ENCODE results near the gene RECK.

The RECK gene

GRCh38 chr9:36034234-36034633 is 2.5 kb upstream of the RECK start:
- no peak for TF ChIP-seq CTCF (conservative IDR thresholded peaks at IDR 0.05; ENCODE audit: low read length)
- TF ChIP-seq EZH2phosphoT487 (IDR thresholded peaks at IDR 0.05; ENCODE audit: borderline replicate concordance): no peak
- H3K27me3 ChIP-seq (ENCODE audit: insufficient read depth, low read length, poor library complexity, severe bottlenecking): no peaks in the 10 kb centered on the region
- no peaks in the 10 kb centered on the region for H3K9me2 ChIP-seq (replicated peaks; ENCODE audit: low read depth, low read length)
- no peak overlapping the region for H3K4me2 ChIP-seq (ENCODE audit: low read depth, low read length, poor library complexity, severe bottlenecking)
- no peak overlapping the region for H3K9ac ChIP-seq (ENCODE audit: low read depth, low read length, poor library complexity, severe bottlenecking)
- peaks cover 26% of the 10 kb centered on the region for H3K79me2 ChIP-seq (ENCODE audit: insufficient read depth, low read length)
- no peaks in the 10 kb centered on the region for H3K36me3 ChIP-seq (ENCODE audit: insufficient read depth, low read length)
- peaks cover 29% of the 10 kb centered on the region for H3K4me1 ChIP-seq (ENCODE audit: insufficient read depth, low read length, poor library complexity, severe bottlenecking)
- no peak overlapping the region for H3K4me3 ChIP-seq (ENCODE audit: low read length, poor library complexity, severe bottlenecking)
- H2AFZ ChIP-seq (ENCODE audit: low read length): no peak overlapping the region
- H3K9me3 ChIP-seq (ENCODE audit: insufficient read depth, low read depth, low read length): no peaks in the 10 kb centered on the region
- peaks cover under 1% of the 10 kb centered on the region; the same call in 1 of the 2 replicates for H3F3A ChIP-seq (ENCODE audit: low read depth)
- H4K20me1 ChIP-seq (ENCODE audit: insufficient read depth, low read length, poor library complexity, severe bottlenecking): peaks cover 12% of the 10 kb centered on the region

- Histone ChIP-seq H2AFZ (ENCODE audit: low read length) (no peak overlapping the region), H3F3A (ENCODE audit: low read depth) (peaks cover 8% of the 10 kb centered on the region), H3K4me2 (ENCODE audit: low read depth, low read length, poor library complexity, severe bottlenecking) (no peak overlapping the region), H3K9ac (ENCODE audit: low read depth, low read length, poor library complexity, severe bottlenecking) (no peak overlapping the region), H3K36me3 (ENCODE audit: insufficient read depth, low read length) (no peaks in the 10 kb centered on the region), H3K27me3 (ENCODE audit: insufficient read depth, low read length, poor library complexity, severe bottlenecking) (no peaks in the 10 kb centered on the region), H4K20me1 (ENCODE audit: insufficient read depth, low read length, poor library complexity, severe bottlenecking) (peaks cover 20% of the 10 kb centered on the region), H3K9me3 (ENCODE audit: insufficient read depth, low read depth, low read length) (no peaks in the 10 kb centered on the region), H3K9me2 (replicated peaks; ENCODE audit: low read depth, low read length) (no peaks in the 10 kb centered on the region), H3K79me2 (ENCODE audit: insufficient read depth, low read length) (peaks cover 33% of the 10 kb centered on the region), H3K4me3 (ENCODE audit: low read length, poor library complexity, severe bottlenecking) (no peak overlapping the region), H3K4me1 (ENCODE audit: insufficient read depth, low read length, poor library complexity, severe bottlenecking) (peaks cover 36% of the 10 kb centered on the region)
- no peak for TF ChIP-seq EZH2phosphoT487 (IDR thresholded peaks at IDR 0.05; ENCODE audit: borderline replicate concordance)
- no peak for TF ChIP-seq CTCF (conservative IDR thresholded peaks at IDR 0.05; ENCODE audit: low read length)
Observed at GRCh38 chr9:36035006-36035405, 1.7 kb upstream of the RECK start.

GRCh38 chr9:36036253-36036779 is 397 bp upstream of the RECK start:
- Histone ChIP-seq H4K20me1 (ENCODE audit: insufficient read depth, low read length, poor library complexity, severe bottlenecking) (peaks cover 21% of the 10 kb centered on the region), H3K4me1 (ENCODE audit: insufficient read depth, low read length, poor library complexity, severe bottlenecking) (peaks cover 49% of the 10 kb centered on the region), H3K27me3 (ENCODE audit: insufficient read depth, low read length, poor library complexity, severe bottlenecking) (no peaks in the 10 kb centered on the region), H3K9me2 (replicated peaks; ENCODE audit: low read depth, low read length) (no peaks in the 10 kb centered on the region), H3K4me3 (ENCODE audit: low read length, poor library complexity, severe bottlenecking) (peak overlapping the region; percentile 92), H3K9ac (ENCODE audit: low read depth, low read length, poor library complexity, severe bottlenecking) (no peak overlapping the region), H3K36me3 (ENCODE audit: insufficient read depth, low read length) (no peaks in the 10 kb centered on the region), H3K9me3 (ENCODE audit: insufficient read depth, low read depth, low read length) (no peaks in the 10 kb centered on the region), H3K4me2 (ENCODE audit: low read depth, low read length, poor library complexity, severe bottlenecking) (peak overlapping the region; percentile 73), H3F3A (ENCODE audit: low read depth) (peaks cover 21% of the 10 kb centered on the region), H2AFZ (ENCODE audit: low read length) (peak overlapping the region; percentile 97), H3K79me2 (ENCODE audit: insufficient read depth, low read length) (peaks cover 42% of the 10 kb centered on the region)
- no peak for TF ChIP-seq EZH2phosphoT487 (IDR thresholded peaks at IDR 0.05; ENCODE audit: borderline replicate concordance)
- no peak for TF ChIP-seq CTCF (conservative IDR thresholded peaks at IDR 0.05; ENCODE audit: low read length)
